ENCODE results near the gene PSMB5. TPM values are rescaled to one million over a fixed set of nuclear protein-coding genes. Genes with fewer than 3 reads are reported as not detected.

PSMB5 gene
- total RNA-seq, 1 donor from 2014 or later: 177 TPM

DNA sequence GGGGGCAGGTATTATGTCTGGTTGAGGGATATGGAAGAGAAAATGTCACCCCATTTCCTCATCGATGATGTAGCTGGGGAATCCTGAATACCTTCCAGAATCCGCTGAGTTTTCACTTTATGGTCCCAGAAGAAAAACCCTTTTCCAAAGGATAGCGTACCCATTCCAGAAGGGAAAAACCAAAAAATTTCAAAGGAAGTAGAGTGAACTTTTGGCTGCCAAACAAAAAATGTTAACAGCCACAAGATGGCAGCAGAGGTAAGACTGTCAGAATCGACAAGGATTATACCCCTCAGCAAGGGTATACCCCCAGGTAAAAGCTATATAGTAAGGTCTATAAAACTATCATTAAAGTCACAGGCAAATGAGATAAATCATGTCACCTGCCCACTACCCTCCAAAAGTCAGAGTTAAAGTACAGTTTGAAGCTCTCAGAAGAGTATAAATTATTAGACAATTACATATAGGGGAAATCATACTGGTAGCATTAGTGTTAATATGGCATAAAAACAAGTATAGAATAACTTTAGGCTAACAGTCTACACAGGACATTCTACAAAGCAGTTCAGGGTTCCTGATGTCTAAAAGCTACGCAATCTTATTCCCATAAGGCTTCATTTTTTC is 42.2 kb upstream of the PSMB5 start:
- Mint-ChIP-seq H3K27ac (no peak overlapping the region), H3K4me1 (ENCODE audit: unreplicated experiment) (peaks cover 10% of the 10 kb centered on the region), H3K36me3 (peaks cover 34% of the 10 kb centered on the region), H3K4me3 (no peak overlapping the region), H3K9me3 (no peaks in the 10 kb centered on the region), H3K27me3 (no peaks in the 10 kb centered on the region)
- TF ChIP-seq, protein P1, sequence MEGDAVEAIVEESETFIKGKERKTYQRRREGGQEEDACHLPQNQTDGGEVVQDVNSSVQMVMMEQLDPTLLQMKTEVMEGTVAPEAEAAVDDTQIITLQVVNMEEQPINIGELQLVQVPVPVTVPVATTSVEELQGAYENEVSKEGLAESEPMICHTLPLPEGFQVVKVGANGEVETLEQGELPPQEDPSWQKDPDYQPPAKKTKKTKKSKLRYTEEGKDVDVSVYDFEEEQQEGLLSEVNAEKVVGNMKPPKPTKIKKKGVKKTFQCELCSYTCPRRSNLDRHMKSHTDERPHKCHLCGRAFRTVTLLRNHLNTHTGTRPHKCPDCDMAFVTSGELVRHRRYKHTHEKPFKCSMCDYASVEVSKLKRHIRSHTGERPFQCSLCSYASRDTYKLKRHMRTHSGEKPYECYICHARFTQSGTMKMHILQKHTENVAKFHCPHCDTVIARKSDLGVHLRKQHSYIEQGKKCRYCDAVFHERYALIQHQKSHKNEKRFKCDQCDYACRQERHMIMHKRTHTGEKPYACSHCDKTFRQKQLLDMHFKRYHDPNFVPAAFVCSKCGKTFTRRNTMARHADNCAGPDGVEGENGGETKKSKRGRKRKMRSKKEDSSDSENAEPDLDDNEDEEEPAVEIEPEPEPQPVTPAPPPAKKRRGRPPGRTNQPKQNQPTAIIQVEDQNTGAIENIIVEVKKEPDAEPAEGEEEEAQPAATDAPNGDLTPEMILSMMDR (conservative IDR thresholded peaks at IDR 0.05): peak; percentile 81
- DNase-seq (ENCODE audit: extremely low spot score, unreplicated experiment): no peak

DNA sequence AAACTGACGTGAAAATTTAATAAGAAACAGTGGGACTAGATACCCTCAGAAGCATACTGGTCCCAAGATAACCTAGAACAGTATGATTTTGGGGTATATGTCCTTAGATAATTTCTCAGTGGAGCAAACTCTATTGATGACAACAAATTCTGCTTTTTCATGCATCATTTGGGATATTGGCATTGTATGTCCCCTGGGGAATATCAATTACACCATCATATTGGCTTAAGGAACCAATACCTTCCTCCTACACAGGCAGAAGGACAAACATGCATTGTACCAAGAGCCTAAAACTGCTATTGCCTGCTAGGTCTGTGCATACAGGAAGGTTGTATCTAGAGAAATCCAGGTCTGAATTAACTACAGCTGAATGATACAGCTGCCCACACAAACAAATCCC is 40.2 kb upstream of the PSMB5 start:
- Mint-ChIP-seq H3K27me3 (no peaks in the 10 kb centered on the region), H3K4me1 (ENCODE audit: unreplicated experiment) (peaks cover 23% of the 10 kb centered on the region), H3K27ac (no peak overlapping the region), H3K4me3 (no peak overlapping the region), H3K9me3 (no peaks in the 10 kb centered on the region), H3K36me3 (peaks cover 28% of the 10 kb centered on the region)
- no peak for DNase-seq (ENCODE audit: extremely low spot score, unreplicated experiment)
- TF ChIP-seq, protein P1 (conservative IDR thresholded peaks at IDR 0.05): no peak

DNA sequence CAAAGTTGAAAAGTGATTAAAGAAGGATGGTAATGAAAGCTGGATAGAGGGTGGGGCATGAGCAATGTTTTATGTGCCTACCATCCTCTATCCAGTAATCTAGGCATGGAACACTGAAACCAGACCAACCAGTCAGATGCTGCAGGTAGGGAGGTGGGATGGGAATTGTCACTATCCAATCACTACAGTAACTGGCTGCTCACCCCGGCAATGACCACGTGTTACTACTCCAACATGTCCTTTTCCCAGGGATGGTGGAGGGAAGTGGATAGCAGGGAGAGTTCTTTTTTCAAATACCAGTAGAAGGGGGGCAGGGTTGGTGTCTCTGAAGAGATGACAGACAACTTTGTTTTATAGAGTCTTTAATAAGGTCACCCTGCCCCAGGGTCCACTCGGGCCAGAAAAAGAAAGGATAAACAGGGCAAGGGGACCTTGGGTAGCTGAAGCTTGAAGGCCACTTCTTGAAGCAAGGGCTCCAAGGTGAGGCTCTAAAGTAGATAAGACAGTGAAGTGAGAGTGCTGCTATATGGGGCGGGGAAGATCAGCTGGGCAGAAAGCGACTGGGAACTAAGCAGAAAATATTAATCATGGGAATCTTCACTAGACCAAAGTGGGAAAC is 37.3 kb upstream of the PSMB5 start:
- Mint-ChIP-seq H3K27me3 (no peaks in the 10 kb centered on the region), H3K4me3 (peak overlapping the region; percentile 93), H3K27ac (peak overlapping the region; percentile 96), H3K4me1 (ENCODE audit: unreplicated experiment) (peaks cover 34% of the 10 kb centered on the region), H3K9me3 (no peaks in the 10 kb centered on the region), H3K36me3 (peaks cover 25% of the 10 kb centered on the region)
- no peak for DNase-seq (ENCODE audit: extremely low spot score, unreplicated experiment)
- TF ChIP-seq, protein P1 (conservative IDR thresholded peaks at IDR 0.05): no peak

DNA sequence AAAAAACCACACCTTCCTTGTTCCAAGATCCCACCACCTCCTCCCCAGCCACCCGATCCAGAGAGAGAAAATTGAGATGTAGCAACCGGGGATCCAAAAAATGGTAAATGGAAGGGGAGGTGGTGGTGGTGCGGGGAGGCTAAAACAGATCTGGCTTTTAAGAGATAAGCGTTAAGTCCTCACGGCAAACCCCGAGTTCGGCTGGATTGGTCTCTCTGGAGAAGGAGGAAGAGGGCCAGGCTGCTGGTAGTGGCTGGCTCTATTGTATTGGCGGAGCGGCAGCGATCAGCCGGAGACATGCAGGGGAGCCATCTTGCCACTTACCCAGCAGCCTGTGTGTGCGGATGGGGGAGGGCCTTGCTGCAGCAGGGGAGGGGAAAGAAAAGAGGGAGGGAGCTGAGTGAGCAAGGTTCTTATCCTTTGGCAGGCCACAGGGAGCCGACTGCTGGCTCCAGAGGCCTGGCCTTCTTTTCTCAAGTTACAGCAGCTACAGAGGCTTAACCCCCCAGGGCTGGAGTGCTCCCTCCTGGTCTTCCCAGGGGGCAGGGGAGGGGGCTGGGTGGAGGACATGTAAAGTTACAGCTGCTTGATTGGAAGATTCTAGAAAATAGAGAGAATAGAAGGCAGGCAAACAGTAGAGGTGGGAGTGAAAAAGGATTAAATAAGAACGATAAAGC is 36.7 kb upstream of the PSMB5 start:
- TF ChIP-seq, protein P1 (conservative IDR thresholded peaks at IDR 0.05): no peak
- Mint-ChIP-seq H3K27ac (peak overlapping the region; percentile 96), H3K4me3 (peak overlapping the region; percentile 93), H3K9me3 (no peaks in the 10 kb centered on the region), H3K36me3 (peaks cover 25% of the 10 kb centered on the region), H3K27me3 (no peaks in the 10 kb centered on the region), H3K4me1 (ENCODE audit: unreplicated experiment) (peaks cover 34% of the 10 kb centered on the region)
- no peak for DNase-seq (ENCODE audit: extremely low spot score, unreplicated experiment)

DNA sequence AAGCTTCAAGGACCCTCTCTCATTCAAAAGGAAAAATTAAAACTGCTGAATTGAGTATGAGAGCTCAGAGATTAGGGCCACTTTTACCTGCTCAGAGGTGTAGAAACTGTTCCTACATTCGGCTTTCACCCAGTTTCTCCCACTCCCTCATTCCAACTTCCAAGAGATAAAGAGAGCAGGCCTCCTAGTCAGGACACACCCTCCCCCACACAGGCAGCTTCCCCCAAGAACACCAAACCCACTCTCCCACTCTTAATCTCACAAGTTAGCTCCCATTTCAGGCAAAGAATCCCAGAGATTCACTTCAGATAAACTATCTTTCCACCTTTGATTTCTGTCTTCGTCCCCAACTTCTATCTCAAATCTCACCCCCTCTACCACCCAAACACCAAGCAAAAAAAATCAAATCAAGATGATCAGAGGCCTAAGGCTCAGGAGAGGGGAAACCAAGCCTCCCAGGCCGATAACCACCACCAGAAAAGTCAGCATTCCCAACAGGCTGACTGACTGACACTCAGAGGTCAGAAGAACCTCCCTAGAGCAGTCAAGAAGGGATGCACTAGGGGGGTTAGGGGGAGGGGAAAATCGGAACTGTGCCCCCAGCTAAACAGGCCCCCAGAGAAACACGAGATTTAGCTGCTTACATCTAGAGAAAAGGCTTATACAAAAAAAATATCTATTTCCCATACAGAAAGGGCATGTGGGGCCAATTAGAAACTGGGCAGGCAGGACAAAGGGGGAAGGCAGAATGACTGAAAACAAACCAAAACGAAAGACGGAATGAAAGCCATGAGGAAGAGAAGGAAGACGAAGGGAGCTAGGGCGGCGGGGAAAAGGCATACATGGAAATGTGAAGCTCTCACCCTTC is 35.8 kb upstream of the PSMB5 start:
- Mint-ChIP-seq H3K4me3 (peak overlapping the region; percentile 93), H3K27ac (peak overlapping the region; percentile 96), H3K27me3 (no peaks in the 10 kb centered on the region), H3K9me3 (no peaks in the 10 kb centered on the region), H3K36me3 (peaks cover 32% of the 10 kb centered on the region), H3K4me1 (ENCODE audit: unreplicated experiment) (peaks cover 40% of the 10 kb centered on the region)
- no peak for DNase-seq (ENCODE audit: extremely low spot score, unreplicated experiment)
- TF ChIP-seq, protein P1 (conservative IDR thresholded peaks at IDR 0.05): no peak

Measured in type B pancreatic cell (in vitro differentiated cells).